ENCODE data around the gene UBE2R2.

UBE2R2 gene

DNA sequence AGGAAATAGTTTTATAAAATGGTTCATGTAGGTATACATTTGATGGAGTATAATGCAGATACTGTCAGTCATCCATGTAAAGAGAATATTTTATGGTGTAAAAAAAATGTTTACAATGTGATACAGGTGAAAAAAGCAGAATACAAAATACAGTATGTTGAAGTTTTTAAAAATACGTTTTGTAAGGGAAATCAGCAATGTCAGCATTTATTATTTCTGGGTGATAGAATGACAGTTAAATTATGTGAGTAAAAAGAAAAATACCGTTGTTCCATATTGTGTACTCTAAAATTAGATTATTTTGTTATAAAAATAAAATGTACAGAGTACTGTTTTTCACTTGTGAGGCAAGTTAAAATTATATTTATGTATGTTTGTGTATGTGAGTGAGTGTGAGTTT, 69.0 kb downstream of the UBE2R2 start:
- DNase-seq: no peak

DNA sequence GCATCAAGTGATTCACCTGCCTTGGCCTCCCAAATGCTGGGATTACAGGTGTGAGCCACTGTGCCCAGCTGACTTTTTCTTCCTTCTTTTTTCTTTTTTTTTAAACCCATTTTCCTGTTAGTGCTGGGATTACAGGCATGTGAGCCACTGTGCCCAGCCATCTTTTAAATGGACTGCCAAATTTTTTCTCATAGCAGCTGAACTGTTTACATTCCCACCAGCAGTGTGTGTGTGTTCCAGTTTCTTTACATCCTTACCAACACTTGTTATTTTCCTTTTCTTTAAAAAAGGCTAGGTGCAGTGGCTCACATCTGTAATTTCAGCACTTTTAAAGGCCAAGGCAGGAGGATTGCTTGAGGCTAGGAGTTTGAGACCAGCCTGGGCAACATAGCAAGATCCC, 76.9 kb downstream of the UBE2R2 start:
- DNase-seq: no peak

DNA sequence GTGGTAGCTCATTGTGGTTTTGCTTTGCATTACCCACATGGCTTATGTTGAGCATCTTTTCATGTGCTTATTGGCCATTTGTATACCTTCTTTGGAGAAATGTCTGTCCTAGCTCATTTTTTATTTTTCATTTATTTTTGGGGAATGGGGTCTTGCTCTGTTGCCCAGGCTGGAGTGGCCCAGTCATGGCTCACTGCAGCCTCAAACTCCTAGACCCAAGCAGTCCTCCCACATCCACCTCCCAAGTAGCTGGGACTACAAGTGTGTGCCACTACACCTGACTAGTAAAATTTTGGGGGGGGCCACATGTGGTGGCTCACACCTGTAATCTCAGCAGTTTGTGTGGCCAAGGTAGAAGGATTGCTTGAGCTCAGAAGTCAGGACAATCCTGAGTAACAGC, 77.4 kb downstream of the UBE2R2 start:
- no peak for DNase-seq

DNA sequence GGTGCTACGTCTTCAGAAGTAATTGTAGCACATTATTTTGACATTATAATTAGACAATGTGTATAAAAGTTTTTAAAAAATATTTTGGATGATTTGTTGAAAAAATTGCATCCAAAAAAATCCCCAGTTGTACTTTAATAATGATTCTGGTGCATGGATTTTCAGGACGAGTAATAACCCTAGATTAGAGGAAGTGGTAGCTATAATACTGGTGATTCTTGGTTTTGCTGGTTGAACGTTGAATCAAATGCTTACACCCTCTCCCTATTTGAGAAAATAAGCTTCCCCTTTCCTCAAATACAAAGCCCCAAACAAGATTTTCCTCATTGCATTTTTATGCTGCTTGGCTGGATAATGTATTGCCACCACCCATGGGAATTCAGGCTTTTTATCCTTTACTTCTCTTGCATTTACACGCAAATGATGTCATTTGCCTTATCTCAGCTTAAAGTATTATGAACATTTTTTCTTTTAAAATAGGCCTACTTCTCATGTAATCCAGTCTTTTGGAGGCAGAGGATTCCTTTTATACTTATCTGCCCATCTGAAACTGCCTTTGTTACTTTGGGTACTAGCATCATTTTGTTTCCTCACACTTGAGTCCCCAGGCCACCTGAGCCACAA, 86.3 kb downstream of the UBE2R2 start:
- DNase-seq: no peak

DNA sequence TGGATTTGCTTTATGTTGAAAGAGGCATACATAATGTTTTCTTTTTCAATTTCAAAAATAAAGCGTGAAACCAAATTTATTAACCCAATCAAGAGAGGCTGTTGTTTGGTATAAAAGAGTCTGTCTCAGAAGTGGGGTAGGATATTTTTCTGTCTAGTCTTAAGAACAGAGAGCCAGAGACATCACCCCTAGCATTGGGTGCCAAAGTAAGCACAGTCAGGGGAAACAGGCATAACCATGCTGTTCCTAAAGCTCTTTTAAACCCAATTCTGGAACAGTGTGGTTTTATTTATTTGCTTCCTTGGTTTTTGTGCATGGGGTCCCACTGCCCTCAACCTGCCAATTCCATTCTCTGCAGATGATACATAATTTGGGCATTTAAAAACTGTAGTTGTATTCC, 88.2 kb downstream of the UBE2R2 start:
- DNase-seq: no peak

DNA sequence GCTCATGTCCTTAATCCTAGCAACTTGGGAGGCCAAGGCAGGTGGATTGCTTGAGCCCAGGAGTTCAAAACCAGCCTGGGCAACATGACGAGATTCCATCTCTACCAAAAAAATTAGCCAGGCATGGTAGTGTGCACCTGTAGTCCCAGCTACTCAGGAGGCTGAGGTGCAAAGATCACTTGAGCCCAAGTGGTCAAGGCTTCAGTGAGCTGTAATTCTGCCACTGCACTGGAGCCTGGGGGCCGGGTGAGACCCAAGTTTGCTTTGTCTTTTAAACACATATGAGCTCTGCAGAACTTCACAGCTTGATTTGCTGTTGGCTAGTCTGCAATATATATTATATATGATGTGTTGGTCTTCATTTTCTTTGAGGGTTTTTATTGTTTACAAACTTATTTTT, 89.8 kb downstream of the UBE2R2 start:
- DNase-seq: no peak

DNA sequence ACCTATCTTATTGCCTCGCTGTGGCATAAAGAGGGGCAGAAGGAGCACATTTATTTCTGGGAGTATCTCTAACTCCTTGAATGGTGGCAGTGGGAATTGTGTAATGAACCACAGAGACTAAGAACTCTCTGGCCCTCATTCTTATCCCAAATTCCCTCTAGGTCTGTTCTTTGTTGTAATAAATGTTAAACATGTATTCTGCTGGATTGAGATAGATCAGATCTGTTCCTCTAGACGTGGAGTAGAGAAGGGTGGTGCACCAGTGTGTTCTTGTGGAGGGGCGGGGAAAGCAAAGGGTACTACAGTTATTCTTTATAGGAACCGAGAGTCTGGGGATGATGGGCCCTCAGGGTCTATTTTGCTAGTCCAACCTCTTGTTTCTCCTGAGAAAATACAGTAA, 90.4 kb downstream of the UBE2R2 start:
- no peak for DNase-seq

DNA sequence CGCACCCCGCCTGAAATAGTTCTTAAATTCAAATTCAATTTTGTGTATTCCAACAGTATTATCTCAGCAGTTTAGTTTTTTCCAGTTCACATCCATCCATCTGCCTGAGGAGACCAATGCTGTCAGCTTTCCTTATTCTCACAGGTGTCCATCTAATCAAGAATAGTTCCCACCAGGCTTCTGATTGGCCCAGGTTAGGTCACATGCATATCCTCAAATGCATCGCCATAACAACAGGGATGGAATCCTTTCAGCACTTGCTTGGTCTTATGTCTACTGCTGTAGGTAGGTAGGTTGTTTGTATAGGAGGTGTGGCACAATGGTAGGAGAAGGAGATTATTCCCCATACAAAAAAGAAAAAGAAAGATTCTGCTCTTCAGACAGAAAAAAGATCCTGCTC, 91.2 kb downstream of the UBE2R2 start:
- no peak for DNase-seq

DNA sequence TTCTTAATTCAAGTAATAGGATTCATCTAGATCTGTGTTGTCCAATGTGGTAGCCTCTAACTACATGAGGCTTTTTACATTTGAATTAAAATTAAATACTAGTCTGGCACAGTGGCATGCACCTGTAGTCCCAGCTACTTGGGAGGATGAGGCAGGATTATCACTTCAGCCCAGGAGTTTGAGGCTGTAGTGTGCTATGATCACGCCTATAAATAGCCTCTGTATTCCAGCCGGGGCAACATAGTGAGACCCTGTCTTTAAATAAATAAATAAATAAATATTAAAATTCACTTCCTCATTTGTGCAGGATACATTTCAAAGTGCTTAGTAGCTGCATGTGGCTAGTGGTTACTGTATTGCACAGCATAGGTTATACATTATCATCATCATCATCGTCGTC, 91.8 kb downstream of the UBE2R2 start:
- DNase-seq: no peak

DNA sequence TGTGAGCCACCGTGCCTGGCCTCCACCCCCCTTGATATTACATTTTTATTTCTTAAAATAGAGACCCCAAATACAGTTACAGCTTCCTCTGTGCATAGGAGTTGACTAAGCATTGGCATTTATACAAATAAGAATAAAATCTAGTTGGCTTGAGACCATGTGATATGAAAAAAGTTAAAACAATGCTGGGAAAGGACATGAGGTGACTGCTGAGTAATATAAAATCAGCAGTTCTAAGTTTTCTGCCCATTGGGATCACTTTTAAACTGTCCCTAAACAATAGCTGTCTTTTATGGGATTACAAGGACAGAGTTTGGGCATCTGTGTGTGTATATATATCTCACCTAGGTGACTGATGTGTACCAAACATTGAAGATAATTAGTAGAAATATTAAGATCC, 96.6 kb downstream of the UBE2R2 start:
- DNase-seq: no peak

DNA sequence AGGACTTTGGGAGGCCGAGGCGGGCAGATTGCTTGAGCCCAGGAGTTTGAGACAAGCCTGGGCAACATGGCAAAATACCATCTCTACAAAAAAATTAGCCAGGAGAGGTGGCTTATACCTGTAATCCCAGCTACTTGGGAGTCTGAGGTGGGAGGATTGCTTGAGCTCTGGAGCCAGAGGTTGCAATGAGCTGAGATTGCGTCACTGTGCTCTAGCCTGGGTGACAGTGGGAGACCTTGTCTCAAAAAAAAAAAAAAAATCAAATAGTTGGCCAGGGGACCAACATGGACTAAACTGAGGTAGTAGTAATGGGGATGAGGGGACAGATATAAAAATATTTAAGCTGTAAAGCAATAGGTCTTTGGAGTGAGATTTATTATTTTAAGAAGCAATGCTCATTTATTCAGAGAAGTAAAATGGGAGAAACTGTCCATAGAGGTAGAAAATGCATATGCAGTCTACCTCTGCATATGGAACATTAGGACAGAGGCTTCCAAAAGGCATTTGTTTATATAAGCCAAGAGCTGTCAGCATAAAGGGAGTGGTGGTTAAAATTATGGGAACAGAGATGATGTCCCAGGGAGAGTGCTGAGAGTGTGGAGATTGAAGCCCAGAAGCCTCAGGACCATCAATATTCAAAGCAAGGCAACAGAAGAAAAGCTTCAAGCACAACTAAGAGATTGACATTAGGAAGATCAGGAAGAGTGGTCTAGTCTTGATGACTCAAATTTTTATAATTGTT, 98.1 kb downstream of the UBE2R2 start:
- no peak for DNase-seq

DNA sequence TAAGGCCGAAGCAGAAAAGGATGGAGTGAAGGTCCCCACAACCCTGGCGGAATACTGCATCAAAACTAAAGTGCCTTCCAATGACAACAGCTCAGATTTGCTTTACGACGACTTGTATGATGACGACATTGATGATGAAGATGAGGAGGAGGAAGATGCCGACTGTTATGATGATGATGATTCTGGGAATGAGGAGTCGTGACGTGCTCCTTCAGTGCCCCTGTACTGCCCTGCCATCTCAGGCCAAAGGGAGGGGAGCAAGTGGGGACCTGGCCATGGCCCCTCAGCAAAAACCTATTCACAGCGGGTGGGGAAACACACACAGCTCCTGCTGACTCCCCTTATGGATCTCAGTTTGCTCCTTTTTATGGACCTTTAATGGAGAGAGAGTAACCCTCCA, 100.1 kb downstream of the UBE2R2 start:
- DNase-seq: no peak

DNA sequence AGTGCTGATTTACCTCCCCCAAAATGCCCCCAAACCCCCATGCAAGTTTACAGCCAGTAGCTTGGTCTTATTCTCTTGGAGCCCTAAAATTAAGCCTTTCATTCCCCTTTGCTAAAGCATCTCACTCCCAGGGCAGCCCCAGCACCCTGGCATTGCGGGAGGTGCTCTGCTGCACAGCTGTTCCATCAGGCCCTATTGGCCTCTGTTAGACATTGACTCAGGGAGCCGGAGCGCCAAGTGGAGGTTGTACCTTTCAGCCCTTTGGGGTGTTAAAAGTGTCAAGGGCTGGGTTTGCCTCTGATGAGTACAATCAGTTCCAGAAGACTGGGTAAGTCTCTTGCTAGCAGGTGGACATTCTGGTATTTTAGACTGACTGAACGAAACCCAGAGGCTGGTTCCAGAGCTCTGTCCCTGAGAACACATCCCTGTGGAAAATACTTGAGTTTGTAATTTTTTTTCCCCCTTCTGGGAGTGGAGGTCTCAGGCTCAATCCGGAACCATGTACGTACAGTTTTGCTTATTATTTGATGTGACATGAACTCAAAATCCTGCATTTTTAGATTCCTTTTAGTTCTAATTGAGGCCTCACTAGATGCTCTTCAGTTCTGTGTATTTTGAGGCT, 102.4 kb downstream of the UBE2R2 start:
- DNase-seq: no peak

DNA sequence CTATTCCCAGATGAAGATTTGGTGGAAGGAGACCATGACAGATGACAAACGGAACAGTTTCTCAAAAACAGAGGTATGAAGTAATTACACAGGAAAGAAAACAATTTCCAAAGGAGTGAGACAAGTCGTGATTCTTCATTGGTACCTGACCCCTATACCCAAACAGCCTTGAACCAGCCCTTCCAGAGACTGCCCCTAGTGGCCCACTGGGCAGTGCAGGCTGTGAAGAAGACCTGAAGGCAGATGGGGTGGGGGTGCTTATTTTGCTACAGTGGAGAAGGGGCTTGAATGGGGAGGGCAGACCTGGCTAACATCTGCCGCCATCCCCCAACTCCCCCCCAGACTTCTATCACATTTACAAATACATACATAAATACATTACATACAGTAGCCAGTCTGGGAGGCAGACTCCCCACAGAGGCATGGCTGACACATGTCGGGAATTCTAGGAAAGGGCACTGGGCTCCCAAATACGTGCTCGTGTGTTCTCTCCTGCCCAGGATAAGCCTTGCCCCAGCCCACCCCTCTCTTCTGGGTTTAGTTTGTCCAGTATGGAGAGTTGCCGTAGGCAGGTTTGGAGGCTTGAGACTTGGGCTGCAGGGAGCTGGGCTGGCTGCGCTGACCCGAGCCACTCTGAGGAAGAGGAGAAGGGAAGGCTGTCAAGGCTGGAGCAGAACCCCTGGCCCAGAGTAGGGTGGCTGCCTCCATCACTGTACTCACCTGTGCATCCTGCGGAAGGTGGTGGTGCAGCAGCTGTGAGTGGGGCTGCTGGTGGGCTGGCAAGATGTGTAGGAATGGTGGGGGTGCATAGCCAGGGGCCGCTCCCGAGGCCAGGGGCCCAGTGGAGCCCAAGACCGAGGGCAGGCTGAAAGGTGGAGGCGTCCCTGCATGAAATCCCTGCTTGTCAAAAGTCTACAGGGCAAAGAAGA, 105.3 kb downstream of the UBE2R2 start:
- no peak for DNase-seq

DNA sequence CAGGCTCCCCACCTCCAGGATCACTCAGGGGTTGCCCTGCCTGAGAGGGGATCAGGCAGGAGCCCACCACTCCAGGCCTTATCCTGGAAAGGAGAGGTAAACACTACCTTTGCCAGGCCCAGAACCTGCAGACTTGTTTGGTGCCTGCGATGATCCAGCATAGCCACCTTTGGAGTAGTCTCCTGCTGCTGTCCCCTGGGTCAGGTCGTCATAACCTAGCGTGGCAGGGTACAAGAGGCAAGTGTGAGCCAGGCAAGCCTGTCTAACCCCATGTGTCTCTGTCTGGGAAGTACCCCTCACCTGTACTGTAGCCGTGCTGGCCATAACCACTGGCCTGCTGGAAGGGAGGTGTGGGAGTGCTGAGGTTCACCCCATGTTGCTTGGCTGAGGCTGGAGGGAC, 106.1 kb downstream of the UBE2R2 start:
- DNase-seq: no peak

DNA sequence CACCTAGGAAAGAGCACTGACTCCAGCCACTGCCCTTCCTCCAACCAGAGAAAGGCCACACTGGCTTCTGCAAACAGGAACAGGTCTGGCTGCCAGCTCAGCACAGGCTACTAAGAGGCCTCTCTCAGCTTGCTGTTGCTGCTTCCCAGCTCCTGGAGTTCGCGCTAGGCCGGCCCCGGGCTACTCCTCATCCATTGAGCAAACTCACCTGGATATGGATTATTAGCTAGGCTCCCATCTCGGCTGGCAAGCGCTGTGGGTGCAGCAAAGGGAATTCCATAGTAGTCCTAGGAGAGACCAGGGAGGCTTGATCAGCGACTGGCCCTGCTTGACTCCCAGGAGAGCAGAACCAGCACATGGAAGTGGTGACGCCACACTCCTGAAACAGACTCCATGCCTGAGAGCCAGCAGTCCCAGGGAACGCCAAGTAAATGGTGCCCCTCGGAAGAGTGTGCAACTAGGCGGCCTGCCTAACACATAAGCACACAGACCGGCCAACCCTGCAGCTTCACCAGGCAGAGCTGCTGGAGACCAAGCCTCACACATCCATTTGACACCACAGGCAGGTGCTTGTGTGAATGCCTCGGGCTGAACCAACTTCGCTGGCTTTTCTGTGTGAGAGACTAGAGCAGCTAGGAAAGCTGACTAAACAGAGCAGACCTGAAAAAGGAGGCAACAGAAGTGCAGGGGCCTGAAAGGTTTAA, 107.2 kb downstream of the UBE2R2 start:
- DNase-seq: no peak

DNA sequence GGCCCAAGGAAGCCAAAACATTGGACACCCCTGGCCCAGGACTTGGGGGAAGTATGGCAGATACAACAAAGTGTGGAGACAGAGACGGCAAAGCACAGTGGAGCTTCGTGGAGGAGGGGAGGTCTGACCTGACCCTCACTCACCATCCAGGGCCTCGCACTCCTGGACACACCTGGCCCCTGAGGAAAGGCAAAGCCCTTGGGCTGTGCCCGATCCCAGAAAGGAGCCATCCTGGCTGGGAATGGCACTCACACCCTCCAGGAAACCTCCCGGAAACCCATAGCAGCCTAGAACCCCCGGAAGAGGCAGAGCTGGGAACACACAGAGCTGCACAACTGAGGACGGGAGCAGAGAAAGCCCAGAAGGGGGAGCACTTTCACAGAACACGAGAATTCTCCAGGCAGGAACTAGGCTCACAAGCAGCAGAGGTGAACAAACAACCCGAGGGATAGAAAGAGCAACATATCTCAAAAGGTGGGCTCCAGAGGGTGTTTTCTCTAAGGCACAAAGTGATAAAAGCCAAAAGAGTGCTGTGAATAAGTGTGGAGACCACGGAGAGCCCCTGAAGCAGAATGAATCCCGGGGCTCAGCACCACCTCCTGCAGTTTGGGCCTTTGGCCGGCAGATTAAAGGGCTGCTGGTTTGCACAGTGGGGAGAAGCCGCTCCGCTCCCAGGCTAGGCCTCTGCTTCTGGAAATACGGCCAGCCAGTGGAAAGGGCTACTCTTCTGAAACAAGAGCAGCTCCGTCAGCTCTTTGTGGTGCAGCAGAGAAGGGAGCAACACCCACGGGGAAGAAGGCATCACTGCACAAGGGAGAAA, 108.2 kb downstream of the UBE2R2 start:
- no peak for DNase-seq

DNA sequence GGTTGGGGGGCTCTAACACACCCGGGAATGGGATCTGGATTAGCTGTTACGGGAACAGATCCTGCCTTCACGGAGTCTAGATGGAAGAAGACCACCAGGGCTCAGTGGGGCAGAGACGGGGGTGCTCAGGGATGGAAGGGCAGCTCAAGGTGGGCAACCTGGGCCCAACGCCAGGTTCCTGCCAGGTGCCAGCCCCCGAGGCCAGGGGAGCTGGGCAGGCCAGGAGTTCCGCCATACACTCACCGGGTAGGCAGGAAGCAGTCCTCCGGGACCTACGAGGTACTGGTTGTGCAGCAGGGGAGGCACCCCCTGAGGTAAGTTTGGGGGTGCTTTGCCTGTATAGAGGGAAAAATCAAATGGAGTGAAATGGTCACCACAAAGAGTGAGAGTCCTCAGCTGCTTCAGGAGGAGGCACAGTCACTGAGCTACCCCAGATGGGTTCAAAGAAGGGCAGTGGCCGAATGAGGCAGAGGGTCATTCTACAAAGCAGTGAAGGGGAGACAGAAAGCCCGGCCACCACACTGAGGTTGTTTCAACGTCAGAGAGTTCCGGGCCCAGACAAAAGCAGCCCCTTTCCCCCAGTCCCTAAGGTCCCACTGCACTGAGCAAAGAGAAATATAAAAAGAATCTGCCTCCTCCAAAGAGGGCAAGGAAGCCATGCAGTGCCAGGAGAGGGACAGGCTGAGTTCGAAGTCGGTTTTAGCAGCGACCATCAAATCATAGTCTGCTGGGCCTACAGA, 110.0 kb downstream of the UBE2R2 start:
- DNase-seq: no peak

DNA sequence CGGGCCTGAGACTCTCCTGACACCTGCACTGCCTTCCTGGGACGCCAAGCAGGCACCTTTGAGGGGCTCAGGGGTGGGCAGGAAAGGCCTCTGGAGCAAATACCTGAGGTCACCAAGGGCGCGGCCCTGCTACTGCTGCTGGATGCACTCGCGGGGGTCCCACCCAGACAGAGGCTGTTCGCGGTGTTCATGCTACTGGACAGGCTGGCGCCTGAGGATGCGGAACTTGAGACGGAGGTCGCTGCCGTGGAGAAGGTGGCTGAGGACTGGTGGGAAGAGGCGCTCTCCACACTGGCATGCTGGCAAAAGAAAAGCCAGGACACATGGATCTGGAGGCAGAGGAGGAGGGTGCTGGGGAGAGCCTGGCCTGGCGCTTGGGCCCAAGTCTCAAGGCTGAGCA, 110.7 kb downstream of the UBE2R2 start:
- no peak for DNase-seq

DNA sequence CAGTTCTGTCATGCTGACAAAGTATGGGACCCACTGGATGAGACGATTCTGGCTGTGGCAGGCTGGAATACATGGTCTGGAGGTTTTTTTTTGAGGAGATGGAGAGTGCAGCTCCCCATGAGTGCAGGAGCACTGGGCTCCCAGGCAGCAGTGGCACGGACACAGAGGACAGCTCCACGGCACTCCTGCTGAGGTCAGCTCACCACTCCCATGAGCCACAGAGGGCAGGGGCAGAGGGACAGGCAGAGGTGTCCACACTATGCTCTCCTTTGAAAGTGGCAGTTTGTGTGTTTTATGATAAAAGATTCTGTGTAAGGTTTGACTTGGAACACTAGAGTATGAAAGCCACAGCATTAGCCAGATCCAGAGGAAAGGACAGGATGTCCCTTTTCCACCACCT, 114.4 kb downstream of the UBE2R2 start:
- DNase-seq: no peak

Measured in activated CD8-positive, alpha-beta memory T cell treated with anti-CD3 and anti-CD28 coated beads, Interleukin-2, amount 50 U/mL, for 4 hours (primary cell).